OCI-M1 (cell line): ENCODE measurements around the gene ASCL3.
A peak's percentile ranks its signal among the peaks of the same experiment; 100 is the strongest.
"Not testable (repeated sequence)": the region's sequence is repeated elsewhere in the genome, so short reads cannot be mapped to it uniquely, and the experiment has no call there.

Source experiments
- DNase-seq: peaks from one replicate; lab custom pipeline; 2025; lab: John Stamatoyannopoulos, UW

ASCL3 gene, protein sequence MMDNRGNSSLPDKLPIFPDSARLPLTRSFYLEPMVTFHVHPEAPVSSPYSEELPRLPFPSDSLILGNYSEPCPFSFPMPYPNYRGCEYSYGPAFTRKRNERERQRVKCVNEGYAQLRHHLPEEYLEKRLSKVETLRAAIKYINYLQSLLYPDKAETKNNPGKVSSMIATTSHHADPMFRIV

DNA sequence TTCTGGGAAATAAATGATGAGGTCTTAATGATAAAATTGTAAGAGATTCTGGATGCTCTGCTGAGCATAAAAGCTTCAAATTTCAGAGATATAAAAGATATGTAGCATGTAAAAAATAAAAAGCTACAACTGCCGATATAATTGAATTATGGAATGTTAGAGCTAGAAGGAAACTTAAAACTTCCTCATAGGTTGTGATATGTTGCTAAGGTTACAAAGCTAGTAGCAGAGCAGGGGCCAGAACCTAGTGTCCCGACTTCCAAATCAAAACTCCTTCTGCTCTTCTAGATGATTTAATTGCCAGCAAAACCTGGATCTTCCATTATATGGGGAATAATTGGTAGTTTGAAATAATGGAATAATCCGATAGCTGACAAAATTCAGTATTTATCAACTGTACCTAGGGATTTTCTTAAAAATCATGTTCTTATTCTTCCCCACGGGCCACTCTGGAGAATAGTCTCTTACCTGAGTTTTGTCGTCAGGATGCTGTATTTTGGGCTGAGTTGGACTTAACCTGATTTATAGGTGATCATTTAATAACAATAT lies at the start of gene ASCL3:
Gene ASCL3 (minus strand): TSS at position 499 of the 549 bp plus-strand sequence. CDS start 4,855 bp downstream, outside the sequence.
- no peak for DNase-seq

DNA sequence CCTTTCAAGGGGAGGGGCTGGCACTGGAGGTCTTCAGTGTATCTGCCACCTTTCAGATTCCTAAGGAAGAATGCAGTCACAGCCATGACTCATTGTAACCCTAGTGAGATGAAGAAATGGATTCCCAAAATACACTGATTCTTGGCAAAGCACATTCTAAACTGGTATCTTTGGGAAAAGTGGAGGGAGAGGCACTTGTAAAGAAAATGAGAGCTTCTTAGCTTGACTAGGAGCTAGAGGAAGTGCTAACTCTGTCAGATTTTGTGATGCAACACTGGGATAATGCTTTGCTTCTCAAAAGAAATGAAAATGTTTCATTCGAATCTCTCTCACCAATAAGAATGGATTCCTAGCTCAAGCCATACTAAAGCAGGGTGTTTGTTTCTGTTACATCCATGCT lies 46.6 kb upstream of the ASCL3 start:
- DNase-seq: peak; percentile 79

GRCh38 chr11:8988329-8989234 lies 45.8 kb upstream of the ASCL3 start:
- peak; percentile 87 for DNase-seq

GRCh38 chr11:8987446-8987845 lies 44.6 kb upstream of the ASCL3 start:
- no peak for DNase-seq

DNA sequence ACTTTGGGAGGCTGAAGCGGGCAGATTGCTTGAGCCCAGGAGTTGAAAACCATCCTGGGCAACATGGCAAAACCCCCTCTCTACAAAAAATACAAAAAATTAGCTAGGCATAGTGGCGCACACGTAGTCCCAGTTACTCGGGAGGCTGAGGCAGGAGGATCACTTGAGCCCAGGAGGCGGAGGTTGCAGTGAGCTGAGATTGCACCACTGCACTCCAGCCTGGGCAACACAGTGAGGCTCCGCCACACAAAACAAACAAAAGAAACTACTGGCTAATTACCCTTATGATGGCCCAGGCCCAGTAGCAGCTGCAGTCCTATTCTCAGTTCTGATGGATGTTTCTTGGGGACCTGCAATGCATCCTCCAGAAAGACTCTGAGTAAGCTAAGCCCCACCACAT lies 44.0 kb upstream of the ASCL3 start:
- not testable (repeated sequence) for DNase-seq

DNA sequence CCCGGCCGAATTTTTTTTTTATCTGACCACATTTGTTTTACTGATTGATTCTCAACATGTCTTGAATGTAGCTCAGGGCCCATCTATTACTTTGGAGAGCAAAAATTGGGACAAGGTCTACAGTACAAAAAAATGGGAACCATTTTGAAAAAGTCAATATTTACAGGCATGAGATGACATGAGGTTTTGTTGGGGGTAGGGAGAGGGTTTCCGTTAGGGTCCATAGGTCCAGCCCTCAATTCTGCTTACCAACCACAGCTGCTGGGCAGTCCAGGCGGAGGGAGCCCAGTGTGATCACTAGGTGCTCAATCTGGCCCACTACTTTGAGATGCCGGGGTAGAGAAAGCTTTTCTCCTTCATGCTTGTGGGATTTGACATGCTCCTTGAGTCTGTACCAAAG lies 42.6 kb upstream of the ASCL3 start:
- DNase-seq: no peak

GRCh38 chr11:8983552-8983951 lies 40.7 kb upstream of the ASCL3 start:
- no peak for DNase-seq

DNA sequence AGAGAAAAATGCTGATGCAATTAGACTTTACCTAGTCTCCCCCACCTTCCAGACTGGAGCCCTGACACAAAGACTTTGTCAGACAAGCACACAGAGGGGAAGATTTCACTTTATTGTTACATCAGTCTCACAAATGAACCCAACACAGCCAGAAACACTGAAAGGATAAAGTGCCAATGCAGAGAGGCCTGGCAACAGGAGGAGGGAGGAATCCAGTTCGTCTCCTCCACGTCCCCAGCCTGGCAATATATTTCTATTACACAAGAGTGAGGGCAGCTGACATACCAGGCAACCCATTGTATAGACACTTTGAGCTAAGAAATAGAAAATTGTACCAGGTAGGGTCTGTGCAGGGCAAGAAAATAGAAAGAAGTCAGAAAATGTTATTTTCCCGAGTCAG lies 37.7 kb upstream of the ASCL3 start:
- DNase-seq: no peak

DNA sequence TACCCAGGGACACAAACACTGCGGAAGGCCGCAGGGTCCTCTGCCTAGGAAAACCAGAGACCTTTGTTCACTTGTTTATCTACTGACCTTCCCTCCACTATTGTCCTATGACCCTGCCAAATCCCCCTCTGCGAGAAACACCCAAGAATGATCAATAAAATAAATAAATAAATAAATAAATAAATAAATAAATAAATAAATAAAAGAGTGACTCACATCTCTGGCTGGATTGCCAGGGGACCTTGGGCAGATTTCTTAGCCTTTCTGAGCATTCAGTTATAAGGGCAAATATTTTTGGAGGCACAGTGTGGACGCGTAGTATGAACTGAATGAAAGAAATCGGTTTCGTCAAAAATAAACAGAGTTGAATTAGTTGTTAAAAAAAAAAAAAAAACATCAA lies 36.5 kb upstream of the ASCL3 start:
- not testable (repeated sequence) for DNase-seq

DNA sequence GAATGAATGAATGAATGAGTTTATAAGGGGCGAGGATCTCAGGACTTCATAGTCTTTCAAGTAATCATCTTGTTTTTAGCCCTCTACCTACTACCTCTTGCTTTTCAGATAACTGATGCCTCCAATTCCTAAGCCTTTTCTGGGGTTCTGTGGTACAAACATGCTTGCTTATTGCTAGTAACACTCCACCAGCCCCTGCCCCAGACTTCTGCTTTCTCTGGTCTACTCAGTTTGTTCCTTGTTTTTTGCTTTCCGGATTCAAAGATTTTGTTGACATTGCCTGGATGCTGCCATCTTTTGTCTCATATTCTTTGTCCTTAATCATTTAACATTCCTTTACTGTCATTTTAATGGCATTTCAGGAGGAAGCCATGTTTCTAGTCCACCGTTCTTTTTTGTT lies 30.3 kb upstream of the ASCL3 start:
- peak; percentile 16 for DNase-seq

- peak; percentile 20 for DNase-seq
These were observed 29.1 kb upstream of the ASCL3 start for GRCh38 chr11:8971924-8972316.

GRCh38 chr11:8971196-8971923 lies 28.5 kb upstream of the ASCL3 start:
- no peak for DNase-seq

- no peak for DNase-seq
These were observed 24.4 kb upstream of the ASCL3 start for GRCh38 chr11:8967184-8967583.

- DNase-seq: peak; percentile 92
These were observed 21.8 kb upstream of the ASCL3 start, which contains the start of gene TMEM9B for GRCh38 chr11:8964324-8965320. Gene TMEM9B, minus strand, starts transcription at chr11:8964442. Its CDS starts 129 bp downstream, at chr11:8964313.

DNA sequence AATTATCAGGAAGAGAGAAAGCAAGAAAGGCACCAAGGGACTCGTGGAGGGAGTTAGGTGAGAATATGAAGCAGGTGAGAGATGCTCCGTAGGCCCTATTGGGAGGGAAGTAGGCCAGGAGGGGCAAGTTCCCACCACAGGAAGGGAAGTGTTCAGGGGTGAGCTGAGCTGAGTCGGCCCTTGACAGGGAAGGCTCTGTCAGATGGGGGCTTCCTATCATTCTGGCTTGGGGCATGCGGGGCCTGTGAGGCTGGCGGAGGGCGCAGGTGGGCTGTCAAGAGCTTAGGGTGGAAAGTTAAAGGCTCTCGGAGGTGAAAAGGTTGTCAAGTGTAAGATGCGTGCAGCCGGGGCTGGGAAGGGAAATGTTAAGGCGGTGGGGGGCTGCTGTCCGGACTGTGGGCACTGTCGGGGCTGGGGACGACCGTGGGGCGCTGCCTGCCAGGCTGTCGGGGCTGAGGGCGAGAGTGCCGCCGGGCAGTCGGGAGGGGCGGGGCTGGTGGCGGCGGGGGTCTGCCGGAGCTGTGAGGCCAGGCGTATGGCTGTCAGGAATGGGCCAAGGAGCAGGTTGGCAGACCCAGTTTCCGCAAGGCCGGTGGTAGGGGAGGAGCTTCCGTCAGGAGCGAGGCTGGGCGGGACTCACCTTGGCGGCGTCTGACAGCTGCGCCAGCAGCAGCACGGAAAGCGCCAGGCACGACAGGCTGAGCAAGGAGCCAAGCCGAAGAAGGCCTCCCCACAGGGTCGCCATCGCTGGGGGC lies 20.9 kb upstream of the ASCL3 start:
- DNase-seq: peak; percentile 87

GRCh38 chr11:8962841-8963240 lies 20.0 kb upstream of the ASCL3 start:
- peak; percentile 65 for DNase-seq

DNA sequence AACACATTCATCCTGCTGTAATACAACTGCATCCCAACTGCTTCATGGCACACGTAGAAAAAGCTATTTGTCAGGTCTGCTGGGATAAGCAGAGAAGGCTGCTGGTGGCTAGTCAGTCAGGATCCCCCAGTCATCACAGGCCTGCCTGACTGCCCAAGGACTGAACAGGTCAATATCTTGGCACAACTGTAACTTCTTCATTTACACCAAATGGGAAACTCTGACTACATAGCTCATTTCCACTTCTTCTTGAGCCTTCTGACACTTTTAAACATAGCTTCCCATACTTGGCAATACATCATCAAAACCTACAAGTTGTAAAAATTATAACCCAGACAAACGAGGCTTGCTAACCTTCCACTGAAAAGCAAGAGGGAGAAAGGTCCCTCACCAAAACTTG lies 18.6 kb upstream of the ASCL3 start:
- no peak for DNase-seq

- DNase-seq: peak; percentile 87
These were observed 16.8 kb upstream of the ASCL3 start for GRCh38 chr11:8959546-8960166.

- no peak for DNase-seq
These were observed 14.0 kb upstream of the ASCL3 start for GRCh38 chr11:8956860-8957259.

- peak; percentile 84 for DNase-seq
These were observed 6.1 kb upstream of the ASCL3 start for GRCh38 chr11:8948886-8949285.
